ENCODE measurements around the gene PLPP3.

The PLPP3 gene

DNA sequence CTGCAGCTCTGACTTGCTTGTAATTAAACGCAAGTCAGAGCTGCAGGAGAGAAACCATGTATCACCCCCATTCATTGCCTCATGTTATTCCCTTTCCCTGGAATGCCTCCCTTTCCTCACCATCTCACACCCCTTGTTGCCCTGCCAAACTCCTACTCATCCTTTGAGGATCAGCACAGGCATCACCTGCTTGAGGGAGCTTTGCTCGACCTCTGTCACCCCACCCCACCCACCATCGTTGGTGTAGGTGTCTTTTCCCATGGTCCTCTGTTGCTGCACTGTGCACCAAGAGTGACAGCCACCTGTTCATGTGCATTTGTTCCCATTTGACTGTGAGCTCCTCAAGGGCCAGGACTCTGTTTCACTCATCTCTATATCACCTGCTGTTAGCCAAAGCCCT lies 117.2 kb downstream of the PLPP3 start:
- TF ChIP-seq, protein P1, sequence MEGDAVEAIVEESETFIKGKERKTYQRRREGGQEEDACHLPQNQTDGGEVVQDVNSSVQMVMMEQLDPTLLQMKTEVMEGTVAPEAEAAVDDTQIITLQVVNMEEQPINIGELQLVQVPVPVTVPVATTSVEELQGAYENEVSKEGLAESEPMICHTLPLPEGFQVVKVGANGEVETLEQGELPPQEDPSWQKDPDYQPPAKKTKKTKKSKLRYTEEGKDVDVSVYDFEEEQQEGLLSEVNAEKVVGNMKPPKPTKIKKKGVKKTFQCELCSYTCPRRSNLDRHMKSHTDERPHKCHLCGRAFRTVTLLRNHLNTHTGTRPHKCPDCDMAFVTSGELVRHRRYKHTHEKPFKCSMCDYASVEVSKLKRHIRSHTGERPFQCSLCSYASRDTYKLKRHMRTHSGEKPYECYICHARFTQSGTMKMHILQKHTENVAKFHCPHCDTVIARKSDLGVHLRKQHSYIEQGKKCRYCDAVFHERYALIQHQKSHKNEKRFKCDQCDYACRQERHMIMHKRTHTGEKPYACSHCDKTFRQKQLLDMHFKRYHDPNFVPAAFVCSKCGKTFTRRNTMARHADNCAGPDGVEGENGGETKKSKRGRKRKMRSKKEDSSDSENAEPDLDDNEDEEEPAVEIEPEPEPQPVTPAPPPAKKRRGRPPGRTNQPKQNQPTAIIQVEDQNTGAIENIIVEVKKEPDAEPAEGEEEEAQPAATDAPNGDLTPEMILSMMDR (IDR thresholded peaks at IDR 0.05; ENCODE audit: extremely low read depth, insufficient read depth, missing control alignments): no peak
- in situ Hi-C loops (cut with MboI; ENCODE audit: low pct_unique_long_range_greater_than_20kb, low sequenced_read_pairs, unreplicated experiment): no loop called here

DNA sequence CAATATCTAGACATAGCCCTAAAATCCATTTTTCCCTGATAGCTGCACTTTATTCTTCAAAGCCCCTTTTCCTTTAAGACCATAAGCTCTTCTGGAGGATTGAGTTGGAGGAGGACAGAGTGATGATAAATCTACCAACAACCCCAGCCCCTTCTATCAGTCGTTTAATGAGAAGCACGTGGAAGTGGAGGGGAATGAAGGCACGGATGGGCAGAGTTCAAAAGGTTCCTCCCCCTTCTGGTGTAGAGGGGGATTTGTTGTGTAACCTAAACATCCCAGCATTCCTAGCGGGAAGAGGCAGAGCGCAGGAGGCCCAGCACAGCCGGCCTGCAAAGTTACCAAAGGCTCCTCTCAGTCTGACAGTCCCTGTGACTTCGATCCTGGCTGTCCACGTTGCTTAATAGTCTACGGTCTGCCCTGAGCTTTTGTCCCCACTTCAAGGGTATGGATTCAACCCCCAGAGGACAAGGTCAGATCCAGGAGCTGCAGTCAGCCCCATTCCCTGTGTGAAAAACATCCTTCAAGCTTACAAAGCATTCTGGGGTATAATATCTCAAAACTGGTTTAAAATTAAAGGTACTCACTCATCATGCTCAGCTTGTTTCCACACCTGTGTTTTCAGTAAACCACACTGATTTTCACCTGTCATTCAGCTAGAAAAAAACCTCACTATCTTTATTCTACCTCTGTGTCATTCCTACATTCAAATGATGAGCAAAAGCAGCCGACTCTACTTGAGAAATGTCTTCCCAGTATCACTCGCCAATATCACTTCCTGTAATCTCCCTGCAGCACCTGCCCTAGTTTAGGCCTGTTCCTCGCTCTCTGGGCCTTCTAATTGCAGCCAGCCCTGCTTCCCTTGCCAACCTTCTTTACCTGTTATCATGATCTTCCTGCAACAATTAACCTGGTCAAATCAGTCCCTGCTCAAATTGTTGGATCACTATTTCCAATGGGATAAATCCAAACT lies 117.9 kb downstream of the PLPP3 start:
- DNase-seq (ENCODE audit: low spot score): no peak
- TF ChIP-seq, protein P1 (IDR thresholded peaks at IDR 0.05; ENCODE audit: extremely low read depth, insufficient read depth, missing control alignments): no peak
- in situ Hi-C loops (cut with MboI; ENCODE audit: low pct_unique_long_range_greater_than_20kb, low sequenced_read_pairs, unreplicated experiment): no loop called here

More for the DNA sequence above, 117.2 kb downstream of the PLPP3 start:
- DNase-seq (ENCODE audit: low spot score): no peak

DNA sequence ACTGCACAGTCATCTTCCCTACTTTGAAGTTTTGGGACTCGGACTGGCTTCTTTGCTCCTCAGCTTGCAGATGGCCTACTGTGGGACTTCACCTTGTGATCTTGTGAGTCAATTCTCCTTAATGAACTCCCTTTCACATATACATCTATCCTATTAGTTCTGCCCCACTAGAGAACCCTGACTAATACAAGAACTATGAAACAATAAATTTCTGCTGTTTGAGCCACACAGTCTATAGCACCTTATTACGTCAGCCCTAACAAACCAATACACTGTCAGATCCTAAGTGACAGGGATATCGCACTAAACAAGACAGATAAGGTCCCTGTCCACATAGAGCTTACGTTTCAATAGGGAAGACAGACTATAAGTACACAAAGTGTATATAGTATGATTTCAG lies 120.1 kb downstream of the PLPP3 start:
- in situ Hi-C loops (cut with MboI; ENCODE audit: low pct_unique_long_range_greater_than_20kb, low sequenced_read_pairs, unreplicated experiment): no loop called here
- TF ChIP-seq, protein P1 (IDR thresholded peaks at IDR 0.05; ENCODE audit: extremely low read depth, insufficient read depth, missing control alignments): no peak

DNA sequence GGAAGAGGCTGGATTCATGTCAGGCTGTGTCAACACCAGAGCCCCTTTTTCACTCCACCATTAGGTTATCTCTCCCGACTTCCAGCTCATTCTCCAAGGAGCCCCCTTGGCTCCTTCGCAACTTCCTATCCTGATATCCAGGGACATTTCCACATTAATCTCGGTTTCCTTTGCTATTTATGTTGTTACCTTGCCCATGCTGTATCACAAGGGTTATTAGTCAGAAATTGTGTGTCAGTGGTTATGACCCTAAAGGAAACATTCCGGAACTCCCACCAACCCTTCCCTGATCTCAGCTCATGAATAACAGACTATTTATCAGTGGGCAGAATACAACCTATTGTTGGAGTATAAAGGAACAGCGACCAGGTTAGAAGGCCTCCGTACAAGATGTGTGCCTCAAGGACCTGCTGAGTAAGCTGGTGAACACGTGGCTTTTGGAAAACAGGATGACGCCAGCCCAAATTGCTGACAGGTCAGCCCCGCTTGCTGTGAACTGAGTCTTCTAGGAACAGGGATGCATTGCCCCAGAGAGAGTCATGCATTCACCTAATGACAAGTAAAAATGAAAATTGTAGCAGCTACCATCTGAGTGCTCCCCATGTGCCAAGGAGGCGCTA lies 121.5 kb downstream of the PLPP3 start:
- in situ Hi-C loops (cut with MboI; ENCODE audit: low pct_unique_long_range_greater_than_20kb, low sequenced_read_pairs, unreplicated experiment): no loop called here
- TF ChIP-seq, protein P1 (IDR thresholded peaks at IDR 0.05; ENCODE audit: extremely low read depth, insufficient read depth, missing control alignments): no peak
- no peak for DNase-seq (ENCODE audit: low spot score)

More for the DNA sequence above, 120.1 kb downstream of the PLPP3 start:
- no peak for DNase-seq (ENCODE audit: low spot score)

DNA sequence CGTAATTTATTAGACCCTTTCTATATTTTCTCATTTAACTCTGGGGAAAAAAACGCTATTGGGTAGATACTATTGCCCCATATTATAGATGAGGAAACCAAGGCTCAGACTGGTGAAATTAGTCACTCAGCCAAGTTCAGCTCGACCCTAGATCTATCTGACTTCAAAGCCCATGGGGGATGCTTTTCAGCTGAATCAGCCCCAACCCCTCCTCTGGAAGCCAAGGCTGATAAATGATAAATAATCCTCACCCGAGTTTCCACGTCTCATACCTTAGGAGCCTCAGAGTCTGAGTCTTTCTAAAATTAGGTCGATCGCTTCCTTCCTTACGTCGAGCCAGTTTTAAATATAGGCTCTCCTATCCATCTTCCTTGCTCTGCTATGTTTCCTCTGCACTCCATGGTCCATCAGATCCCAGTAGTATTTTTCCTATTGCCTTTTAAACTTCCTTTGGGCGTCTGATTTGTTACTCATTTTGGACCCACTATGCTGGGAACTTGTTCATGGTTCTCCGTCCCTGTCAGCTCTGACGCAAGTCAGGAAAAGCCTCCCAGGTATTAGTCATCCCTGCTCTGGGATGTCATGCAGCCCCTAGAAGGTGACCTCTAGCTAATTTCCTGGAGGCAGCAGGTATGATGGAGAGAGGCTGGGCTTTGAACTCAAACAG lies 122.8 kb downstream of the PLPP3 start:
- in situ Hi-C loops (cut with MboI; ENCODE audit: low pct_unique_long_range_greater_than_20kb, low sequenced_read_pairs, unreplicated experiment): no loop called here
- TF ChIP-seq, protein P1 (IDR thresholded peaks at IDR 0.05; ENCODE audit: extremely low read depth, insufficient read depth, missing control alignments): no peak
- no peak for DNase-seq (ENCODE audit: low spot score)

DNA sequence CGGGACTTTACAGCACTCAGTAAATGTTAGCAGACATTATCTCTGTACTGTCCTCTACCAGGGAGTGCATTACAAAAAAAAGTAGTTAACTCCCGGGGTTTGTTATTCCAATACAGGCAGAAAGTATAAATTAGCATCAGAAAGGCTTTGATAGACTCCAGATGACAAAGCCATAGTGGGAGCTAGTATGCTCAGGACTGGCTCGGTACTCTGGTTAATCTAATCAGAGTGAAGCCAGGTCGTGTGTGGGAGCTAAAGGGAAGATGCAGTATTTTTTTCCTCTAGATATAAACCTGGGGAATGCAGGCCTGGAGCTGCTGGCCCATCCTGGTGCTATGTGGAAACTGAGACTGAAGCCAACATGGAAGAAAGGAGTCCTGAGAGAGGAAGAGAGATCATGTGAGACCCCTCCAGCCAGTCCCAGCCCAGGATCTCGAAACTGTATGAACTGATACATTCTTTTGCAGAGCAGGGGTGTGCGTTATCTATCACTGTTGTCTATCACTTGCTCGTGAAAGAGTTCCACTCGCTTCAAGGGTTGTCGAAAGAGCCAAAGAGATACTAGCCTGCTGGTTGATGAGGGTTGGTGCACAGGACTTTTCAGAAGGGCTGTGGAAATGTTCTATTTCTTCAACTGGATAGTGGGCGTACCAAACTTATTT lies 125.8 kb downstream of the PLPP3 start:
- DNase-seq (ENCODE audit: low spot score): no peak
- in situ Hi-C loops (cut with MboI; ENCODE audit: low pct_unique_long_range_greater_than_20kb, low sequenced_read_pairs, unreplicated experiment): no loop called here
- TF ChIP-seq, protein P1 (IDR thresholded peaks at IDR 0.05; ENCODE audit: extremely low read depth, insufficient read depth, missing control alignments): no peak

Measured in GM13977 (cell line).